Heart right ventricle (tissue), 16 donors: ENCODE results near the gene PLXDC2. TPM values are rescaled to one million over a fixed set of nuclear protein-coding genes. Genes with fewer than 3 reads are reported as not detected.
"Not testable (repeated sequence)": the region's sequence is repeated elsewhere in the genome, so short reads cannot be mapped to it uniquely, and the experiment has no call there.

Experiments used
- ATAC-seq, 8 donors: fragments of 200-7000 bp; cut with Tn5 transposase; one replicate each; pipeline ENCODE4 v1.9.1; 2020; ENCODE audit warnings: mild to moderate bottlenecking in 8 of 8, moderate library complexity in 8 of 8, moderate number of reproducible peaks in 1 of 8
- DNase-seq, 2 donors: peaks; one replicate each; pipeline ENCODE4 v3.0.0-alpha.2; 2020
- H3K27ac ChIP-seq, 10 donors: fragments of 200-600 bp; sonication (generic) in 2 of 10; one replicate each; pipeline versions ENCODE4 v1.5.0 to v1.8.0; 2020 to 2022; ENCODE audit warnings: mild to moderate bottlenecking in 3 of 10
- H3K27me3 ChIP-seq, 7 donors: fragments of 200-600 bp; one replicate each; pipeline ENCODE4 v1.8.0; 2021 to 2022; ENCODE audit warnings: mild to moderate bottlenecking in 2 of 7
- H3K36me3 ChIP-seq, 9 donors: fragments of 200-600 bp; sonication (generic) in 1 of 9; one replicate each; pipeline versions ENCODE4 v1.5.0 to v1.8.0; 2020 to 2022; ENCODE audit warnings: mild to moderate bottlenecking in 2 of 9
- H3K4me1 ChIP-seq, 9 donors: fragments of 200-600 bp; sonication (generic) in 1 of 9; one replicate each; pipeline versions ENCODE4 v1.5.0 to v1.8.0; 2020 to 2022; ENCODE audit warnings: mild to moderate bottlenecking in 4 of 9
- H3K4me3 ChIP-seq, 10 donors: fragments of 200-600 bp; sonication (generic) in 2 of 10; one replicate each; pipeline versions ENCODE4 v1.5.0 to v1.8.0; 2020 to 2022; ENCODE audit warnings: mild to moderate bottlenecking in 7 of 10, moderate library complexity in 2 of 10
- H3K9me3 ChIP-seq, 11 donors: fragments of 200-600 bp in 10 of 11; sonication (generic) in 2 of 11; one replicate each; pipeline versions ENCODE4 v1.5.0 to v1.8.0; 2013 to 2022; ENCODE audit warnings: mild to moderate bottlenecking in 2 of 11, control low read depth in 1 of 11, moderate library complexity in 1 of 11
- CTCF ChIP-seq, 9 donors: fragments of 200-600 bp; sonication (generic) in 2 of 9; IDR thresholded peaks; one replicate each; pipeline versions ENCODE4 v1.5.0 to v1.8.0; 2021 to 2022; ENCODE audit warnings: antibody characterized with exemption in 9 of 9, mild to moderate bottlenecking in 5 of 9, moderate library complexity in 1 of 9
- WGBS, 2 donors: extraction: QIAGEN DNeasy Blood & Tissue Kit; methylation state at CpG; one replicate each; pipeline ENCODE4 v1.1.7; 2013; ENCODE audit warnings: inconsistent platforms in 1 of 2; 5-methylcytosine and 5-hydroxymethylcytosine counted together
- intact Hi-C, 10 donors: fragments of 100-400 bp; cut with DNase I; formaldehyde crosslinking; loops; one replicate each; pipeline versions ENCODE4 v1.11.1 to v1.14.2; 2022
- polyA plus RNA-seq, 2 donors: library from polyadenylated mRNA; stranded (reverse); fragments of 200-250 nt; gene quantifications; one replicate each; pipeline ENCODE4 v1.2.3, GENCODE V29; 2013
- total RNA-seq, 10 donors: library from RNA; stranded (reverse); fragmentation: NEBNext Ultra II Directional in 3 of 10; extraction: Animal tissue kit (Norgen Biotek cat#: 25700) in 3 of 10; gene quantifications; one replicate each; pipeline versions ENCODE4 v1.2.1 to v1.2.4, GENCODE V29; 2021 to 2023
- donor health status: Arrhythmogenic right ventricular cardiomyopathy.
- donor health status: ischemic (EF 13 %, LVEDD 7.1; RV severe dilation, severe dysfunction).
- donor health status: healthy with polysubstance abuse.
- donor health status: DM: no; HTN: yes; CAD: no.
- donor health status: DM: no; HTN: no; CAD: no.
- donor health status: ischemic (EF 25% LVEDD 6.9; RV normal size, moderate dysfunction).
- donor health status: ischemic (EF 25% LVEDD 5.7; RV mildly dilated, moderate dysfunction).
- donor health status: healthy.
- donor health status: DM: yes; HTN: yes; CAD: no.
- donor health status: Ischemic cardiomyopathy.
- donor health status: ischemic (EF 35%, LVEDD 5.7; RV mildly dilated, moderate dysfunction).
- donor health status: nonischemic (EF 11% LVEDD 7.7; RV severe dilation, severe dysfunction).
- donor health status: DM: yes; HTN: yes; CAD: no.
- donor health status: PGD.
- donor health status: ischemic (EF 29% LVEDD 5.4; RV normal size, mild dysfunction).
- donor health status: nonischemic (EF 23%, LVEDD 6.1; RV moderate dilation, normal function).

Gene PLXDC2
- total and polyA plus RNA-seq, 12 donors, result 4.6 to 26.8 (median 16.9) TPM

DNA sequence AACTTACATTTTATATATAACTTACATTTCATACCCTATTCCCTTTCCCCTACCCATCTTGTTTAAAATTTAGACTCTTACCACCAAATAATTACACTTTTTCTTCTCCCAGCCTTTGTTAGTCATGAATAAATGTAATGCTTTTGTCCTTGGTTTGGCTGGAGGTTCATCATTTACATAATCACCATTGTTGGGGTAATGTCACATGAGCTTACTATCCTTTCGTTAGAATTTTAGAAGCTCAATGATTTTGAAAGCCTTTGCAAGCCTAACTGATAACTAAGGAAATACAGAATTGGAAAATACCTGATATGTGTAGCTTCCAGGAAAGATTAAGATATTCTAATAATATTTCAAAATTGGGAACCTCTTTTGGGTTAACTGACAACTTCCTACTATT lies 171.7 kb downstream of the PLXDC2 start:
- no peak overlapping the region for H3K4me3 ChIP-seq
- DNase-seq (no peak), ATAC-seq (no peak)
- H3K36me3 ChIP-seq, result no peaks in the 10 kb centered on the region
- H3K4me1 ChIP-seq, result peaks cover 0 to 10% (median 0%) of the 10 kb centered on the region in 9 donors
- no peak overlapping the region for H3K27ac ChIP-seq
- intact Hi-C loops, result no loop called here
- TF ChIP-seq CTCF (IDR thresholded peaks at IDR 0.05), result no peak
- WGBS, 2 donors, result 0 to 32% methylated on average over 1 of the region's 1 CpG
- no peaks in the 10 kb centered on the region for H3K27me3 ChIP-seq
- H3K9me3 ChIP-seq, result peaks cover 0 to 4% (median 0%) of the 10 kb centered on the region in 11 donors

- Histone ChIP-seq H3K9me3 (peaks cover 0 to 4% (median 0%) of the 10 kb centered on the region in 11 donors), H3K4me1 (peaks cover 0 to 25% (median 8%) of the 10 kb centered on the region in 9 donors), H3K27ac (no peak overlapping the region), H3K27me3 (no peaks in the 10 kb centered on the region), H3K4me3 (no peak overlapping the region), H3K36me3 (no peaks in the 10 kb centered on the region)
- intact Hi-C loops, result no loop called here
- 94 to 95% methylated on average over 3 of the region's 3 CpGs for WGBS, 2 donors
- ATAC-seq, result no peak
- DNase-seq, result no peak
- TF ChIP-seq CTCF (IDR thresholded peaks at IDR 0.05), result no peak
These were observed 177.6 kb downstream of the PLXDC2 start for GRCh38 chr10:19993714-19994315.

GRCh38 chr10:19998482-19998881 lies 182.2 kb downstream of the PLXDC2 start:
- no peak for TF ChIP-seq CTCF (IDR thresholded peaks at IDR 0.05)
- no peak overlapping the region for H3K4me3 ChIP-seq
- H3K27ac ChIP-seq, result no peak overlapping the region
- DNase-seq (no peak), ATAC-seq (no peak)
- 57 to 59% methylated on average over 2 of the region's 2 CpGs for WGBS, 2 donors
- H3K4me1 ChIP-seq, result peaks cover 0 to 63% (median 23%) of the 10 kb centered on the region in 9 donors
- intact Hi-C loops, result no loop called here
- no peaks in the 10 kb centered on the region for H3K27me3 ChIP-seq
- H3K36me3 ChIP-seq, result peaks cover 0 to 16% (median 5%) of the 10 kb centered on the region in 9 donors
- H3K9me3 ChIP-seq, result no peaks in the 10 kb centered on the region

DNA sequence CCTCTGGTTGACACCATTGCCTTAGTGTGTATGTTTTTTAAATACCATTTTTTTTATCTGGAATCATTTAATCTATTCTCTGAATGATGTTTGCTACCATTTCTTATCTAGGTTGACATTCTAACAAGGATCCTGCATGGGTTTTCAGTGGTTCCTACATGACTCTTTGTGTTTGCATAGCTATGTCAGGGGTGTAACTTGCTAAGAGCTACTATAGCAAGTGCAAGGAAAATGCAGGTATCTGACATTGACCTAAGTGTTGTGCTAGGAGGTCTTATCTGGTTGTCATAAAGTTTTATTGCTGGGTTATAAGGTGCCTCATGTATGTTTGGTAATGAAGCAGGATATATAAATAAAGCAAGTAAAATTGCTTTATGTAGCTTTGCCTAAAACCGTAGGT lies 183.2 kb downstream of the PLXDC2 start:
- H3K4me1 ChIP-seq, result peaks cover 4 to 73% (median 25%) of the 10 kb centered on the region in 9 donors
- WGBS, 2 donors, result 85 to 94% methylated on average over 1 of the region's 1 CpG
- ATAC-seq (no peak), DNase-seq (no peak)
- no peaks in the 10 kb centered on the region for H3K9me3 ChIP-seq
- H3K27ac ChIP-seq, result no peak overlapping the region
- peaks cover 0 to 16% (median 5%) of the 10 kb centered on the region in 9 donors for H3K36me3 ChIP-seq
- no peak for TF ChIP-seq CTCF (IDR thresholded peaks at IDR 0.05)
- H3K27me3 ChIP-seq, result no peaks in the 10 kb centered on the region
- intact Hi-C loops, result no loop called here
- H3K4me3 ChIP-seq, result no peak overlapping the region

- WGBS, 2 donors, result 95 to 97% methylated on average over 2 of the region's 2 CpGs
- H3K9me3 ChIP-seq, ATAC-seq, H3K27me3 ChIP-seq, DNase-seq, H3K4me3 ChIP-seq: not testable (repeated sequence)
- intact Hi-C loops, result loop anchor here in 3 of 10 donors (5.0 to 10.0 kb wide), 3 partner anchors 55 to 187 kb away; partner anchors contain the start of gene PLXDC2 (in 2 of the 3)
- Histone ChIP-seq H3K27ac (peak overlapping the region in 1 of 10 donors; percentile 93), H3K36me3 (peaks cover 0 to 16% (median 5%) of the 10 kb centered on the region in 9 donors), H3K4me1 (peaks cover 4 to 90% (median 50%) of the 10 kb centered on the region in 9 donors)
These were observed 185.8 kb downstream of the PLXDC2 start for GRCh38 chr10:20002026-20002425.
